ENCODE measurements around the gene DCUN1D3.

Gene DCUN1D3

DNA sequence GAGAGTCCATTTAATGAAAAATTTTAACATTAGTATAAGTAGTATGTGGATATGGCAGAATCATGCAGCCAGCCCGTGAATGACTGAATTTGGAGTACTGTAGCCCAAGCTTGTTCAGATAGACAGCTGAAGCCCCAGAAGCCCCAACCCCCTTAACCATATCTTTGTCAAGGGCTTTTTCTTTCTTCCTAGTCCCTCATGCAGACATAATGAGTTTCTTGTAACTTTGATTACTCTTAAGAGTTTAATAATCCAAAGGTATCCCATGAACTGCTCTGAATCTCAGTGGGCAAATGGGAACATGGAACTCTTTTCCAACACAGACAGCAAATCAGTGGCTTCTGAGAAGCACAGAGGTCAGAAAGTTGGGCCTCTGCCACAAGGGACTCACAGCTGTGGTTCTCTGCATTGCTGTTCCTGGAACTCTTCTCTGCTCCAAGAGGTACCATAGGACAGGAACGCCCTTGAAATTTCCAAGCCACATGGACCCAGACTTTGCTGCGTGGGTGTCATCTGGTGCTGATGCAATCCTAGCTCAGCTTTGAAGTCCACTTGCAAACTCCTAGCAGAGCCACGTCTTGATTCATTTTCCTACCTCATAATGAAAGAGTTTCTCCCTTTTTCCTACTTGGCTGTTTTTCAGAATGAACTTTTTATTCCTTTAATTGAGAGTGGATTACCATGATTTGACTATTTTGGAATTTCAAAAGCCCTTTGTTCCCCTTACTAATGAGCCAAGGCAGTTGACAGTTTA, 18.5 kb upstream of the DCUN1D3 start:
- DNase-seq, result no peak

DNA sequence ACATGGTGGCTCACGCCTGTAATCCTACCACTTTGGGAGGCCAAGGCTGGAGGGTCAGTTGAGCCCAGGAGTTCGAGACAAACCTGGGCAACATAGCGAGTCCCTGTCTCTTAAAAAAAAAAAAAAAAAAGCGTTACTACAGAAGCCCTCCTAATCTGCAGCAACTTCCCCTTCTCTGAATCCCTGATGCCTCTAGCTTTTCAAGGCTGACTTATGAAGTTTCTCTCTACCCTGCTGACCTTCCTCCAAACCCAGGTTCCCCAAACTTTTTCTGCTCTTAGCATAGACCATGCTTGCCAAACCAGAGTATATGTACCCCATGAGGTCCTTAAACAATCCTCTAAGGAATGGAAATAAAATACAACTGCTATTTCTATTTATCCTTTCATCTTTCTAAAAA, 16.8 kb upstream of the DCUN1D3 start:
- DNase-seq, result no peak

DNA sequence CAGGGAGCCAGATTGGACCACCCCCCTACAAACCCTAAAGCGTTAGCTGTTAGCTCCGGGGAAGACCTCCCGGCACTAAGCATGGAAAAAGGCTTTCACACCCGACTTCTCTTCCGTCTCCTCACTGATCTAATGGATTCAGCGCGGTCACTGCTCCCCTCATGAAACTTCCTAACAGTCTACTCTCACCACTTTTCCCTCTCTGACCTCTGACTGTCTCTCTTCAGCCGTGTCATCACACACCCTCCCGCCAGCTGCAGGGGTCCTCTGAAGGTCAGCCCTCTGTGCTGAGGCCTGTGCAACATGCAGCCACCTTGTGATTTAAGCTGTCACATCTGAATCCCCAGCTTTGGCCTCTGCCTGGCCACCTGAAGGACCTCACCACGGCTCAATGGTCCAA, 16.1 kb upstream of the DCUN1D3 start:
- DNase-seq, result no peak

DNA sequence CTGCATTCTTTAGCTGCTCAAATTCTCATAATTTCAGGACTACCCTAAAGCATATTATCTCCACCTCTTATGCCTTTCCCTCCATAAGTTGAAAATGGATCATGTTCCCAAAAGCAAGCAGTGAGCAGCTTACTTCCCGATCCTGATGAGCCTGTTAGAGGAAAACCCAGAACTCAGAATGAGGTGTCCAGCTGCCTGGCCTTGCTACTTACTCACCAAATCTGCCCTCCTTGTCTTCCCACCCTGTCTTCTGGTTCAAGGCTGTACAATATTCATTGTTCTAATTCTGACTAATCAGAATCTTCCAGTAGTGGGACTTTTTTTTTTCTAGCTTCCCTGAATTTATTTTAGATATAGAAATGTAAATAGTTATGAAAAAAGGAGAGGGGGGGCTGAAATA, 11.2 kb upstream of the DCUN1D3 start:
- DNase-seq, result no peak

DNA sequence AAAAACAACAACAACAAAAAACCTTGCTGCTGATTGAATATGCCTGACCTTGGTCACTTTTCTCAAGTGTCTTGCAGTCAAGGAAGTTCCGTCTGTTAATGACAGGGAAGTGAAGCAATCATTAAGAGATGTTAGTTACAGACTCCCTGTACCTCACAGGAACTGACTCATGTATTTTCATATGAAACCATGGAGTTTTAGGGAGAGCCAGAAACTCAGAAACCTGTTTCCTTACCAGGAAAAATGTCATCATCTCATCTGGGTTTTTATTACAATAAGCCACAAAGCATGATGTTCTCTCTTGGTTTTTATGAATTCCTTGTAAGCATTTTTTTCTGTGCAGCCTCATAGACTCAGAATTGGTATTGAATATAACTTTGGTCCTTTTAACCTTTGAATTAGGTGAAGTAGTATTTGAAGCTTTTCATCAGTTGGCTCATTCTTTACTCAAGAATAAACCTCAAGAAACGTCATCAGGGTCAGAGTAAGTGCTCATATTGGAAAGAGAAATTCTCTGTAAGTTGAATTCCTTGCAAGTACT, 10.7 kb upstream of the DCUN1D3 start:
- peak; percentile 35 for DNase-seq

DNA sequence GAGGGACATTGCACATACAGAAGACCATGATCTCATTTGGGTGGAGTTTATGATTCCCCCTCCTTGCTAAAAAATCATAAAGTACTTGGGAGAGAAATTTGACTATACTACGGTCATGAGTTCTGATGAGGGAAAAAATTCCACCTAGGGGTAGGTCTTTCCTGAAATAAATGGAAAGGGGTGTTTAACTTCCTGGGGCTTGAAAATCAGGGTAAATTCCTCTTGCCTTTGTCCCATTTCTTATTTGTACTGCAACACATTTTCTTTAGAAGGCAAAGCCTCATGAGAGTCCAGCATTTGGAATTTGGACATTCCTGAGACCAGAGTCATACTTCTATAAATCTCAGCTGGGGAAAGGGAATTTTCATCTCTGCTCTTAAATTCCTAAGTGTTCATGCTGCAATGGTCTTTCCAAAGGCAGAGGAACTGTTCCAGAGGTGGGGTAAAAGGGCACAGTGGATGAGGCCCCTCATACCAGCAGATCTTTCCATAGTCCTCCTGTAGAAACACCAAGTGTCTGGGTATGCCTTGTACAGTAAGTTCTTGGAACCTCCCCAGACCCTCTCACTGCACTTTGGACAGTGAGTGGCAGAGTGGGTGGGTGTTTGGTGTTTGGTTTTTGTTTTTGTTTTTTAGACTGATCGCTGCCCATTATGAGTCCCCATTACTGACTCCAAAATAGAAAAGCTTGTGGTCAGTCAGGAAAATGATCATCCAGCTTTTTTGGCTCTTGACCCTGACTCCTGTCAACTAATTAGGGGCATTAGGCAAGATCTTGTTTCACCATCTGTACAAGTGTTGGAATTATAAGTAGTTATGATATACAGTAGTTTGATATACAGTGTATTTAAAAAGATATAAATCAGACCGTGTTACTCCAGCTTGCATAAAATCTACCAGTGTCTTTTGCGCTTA, 6.4 kb upstream of the DCUN1D3 start:
- no peak for DNase-seq

DNA sequence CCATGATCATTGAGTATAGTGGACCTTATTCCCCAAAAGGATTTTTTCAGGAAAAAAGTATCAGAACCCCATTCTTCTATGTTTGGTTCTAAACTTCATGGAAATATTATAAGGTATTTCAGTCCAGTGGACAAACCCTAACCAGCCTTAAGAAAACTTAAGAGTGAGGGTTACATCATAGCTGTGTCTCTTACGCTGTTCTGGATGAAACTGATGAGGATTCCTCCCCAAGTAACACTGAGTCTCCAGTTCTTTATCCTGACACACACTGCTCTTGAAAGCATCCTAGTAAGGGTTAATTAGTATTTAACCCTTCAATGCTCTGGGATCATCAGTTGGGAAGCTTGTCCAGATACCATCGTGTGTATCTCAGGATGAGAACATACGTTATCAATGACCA, 5.4 kb upstream of the DCUN1D3 start:
- no peak for DNase-seq

DNA sequence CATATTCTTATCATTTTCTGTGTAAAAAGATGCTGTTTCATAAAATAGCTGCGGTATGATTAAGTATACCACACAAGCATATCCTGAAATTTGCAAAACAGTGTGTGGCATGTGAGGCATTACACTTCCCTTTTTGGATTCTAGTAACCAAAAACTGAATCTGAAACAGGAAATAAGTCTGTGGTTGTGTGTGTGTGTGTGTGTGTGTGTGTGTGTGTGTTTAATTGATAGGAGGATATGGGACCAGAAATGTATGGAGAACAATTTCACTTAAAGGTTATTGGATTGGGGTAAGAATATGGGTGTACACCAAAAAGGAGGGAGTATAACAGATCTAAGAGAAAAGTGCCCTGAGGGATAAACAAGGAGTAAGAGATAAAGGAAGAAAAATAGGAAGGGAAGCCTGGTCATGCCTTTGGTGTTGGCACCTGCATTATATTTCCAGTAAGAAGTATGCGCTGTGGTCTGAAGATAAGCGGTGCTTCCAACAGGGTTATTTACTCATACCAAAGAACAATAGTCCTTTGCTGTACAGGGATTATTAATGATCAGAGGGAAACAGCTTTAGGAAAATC, 4.4 kb upstream of the DCUN1D3 start:
- peak; percentile 73 for DNase-seq

DNA sequence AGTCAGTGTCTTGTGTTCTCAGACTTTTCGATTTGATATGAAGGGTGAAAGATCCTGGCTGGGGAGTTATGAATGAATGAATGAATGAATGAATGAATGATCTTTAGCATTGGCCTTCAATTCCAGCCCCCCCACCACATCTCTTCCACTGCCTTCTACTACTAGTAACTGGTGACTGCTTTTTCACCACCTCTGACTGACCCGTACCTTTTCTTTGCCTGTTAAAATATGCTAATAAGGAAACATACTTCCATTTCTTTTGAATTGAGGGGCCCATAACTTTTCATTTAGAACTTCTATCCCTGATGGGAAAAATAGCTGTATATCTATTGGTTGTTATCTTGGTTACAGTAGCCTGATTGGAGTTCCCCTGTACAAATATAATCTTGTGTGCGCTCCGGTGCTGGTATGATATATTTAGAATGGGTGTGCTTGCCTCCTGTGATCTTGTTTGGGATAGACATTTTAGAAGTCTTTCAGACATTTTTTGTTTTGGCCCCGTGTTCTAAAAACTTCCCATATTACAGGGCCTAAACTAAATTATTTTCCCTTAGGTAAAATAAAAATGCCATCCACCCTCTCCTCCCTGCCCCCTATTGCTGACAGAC, 3.8 kb upstream of the DCUN1D3 start:
- DNase-seq, result no peak

DNA sequence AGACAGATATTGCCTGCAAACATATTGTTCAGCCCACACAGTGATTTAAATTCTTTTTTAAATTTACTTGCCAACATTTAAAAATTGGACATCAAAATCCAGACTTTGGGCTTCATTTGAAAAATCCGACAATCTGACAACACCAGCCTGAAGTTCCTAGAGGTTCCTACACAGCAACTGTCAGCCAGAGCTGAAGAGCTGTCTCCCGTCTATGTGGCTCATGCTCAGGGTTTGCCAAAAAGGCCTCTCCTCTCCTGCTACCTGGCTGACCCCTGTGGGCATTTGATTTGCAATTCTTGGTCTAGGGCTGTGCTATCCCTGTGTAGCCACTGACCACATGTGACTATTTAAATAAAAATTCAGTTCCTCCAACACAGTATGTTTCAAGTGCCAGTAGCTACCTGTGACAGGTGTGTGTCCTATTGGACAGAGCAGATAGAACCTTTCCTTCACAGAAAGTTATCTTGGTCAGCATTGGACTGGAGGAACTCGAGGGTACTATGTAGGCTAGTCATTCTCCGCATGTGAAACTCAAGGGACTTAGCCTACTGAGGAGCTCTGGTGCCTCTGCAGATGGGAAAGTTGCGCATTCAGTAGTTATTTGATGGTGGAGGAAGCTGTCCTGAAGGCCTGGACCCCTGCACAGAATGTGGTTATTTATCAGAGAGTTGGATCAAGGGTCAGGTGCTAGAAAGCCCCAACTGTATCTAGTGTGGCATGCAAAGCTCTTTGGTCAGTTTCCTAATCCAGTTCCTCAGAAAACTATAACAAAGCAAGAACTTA, 3.1 kb upstream of the DCUN1D3 start:
- DNase-seq, result peak; percentile 30

DNA sequence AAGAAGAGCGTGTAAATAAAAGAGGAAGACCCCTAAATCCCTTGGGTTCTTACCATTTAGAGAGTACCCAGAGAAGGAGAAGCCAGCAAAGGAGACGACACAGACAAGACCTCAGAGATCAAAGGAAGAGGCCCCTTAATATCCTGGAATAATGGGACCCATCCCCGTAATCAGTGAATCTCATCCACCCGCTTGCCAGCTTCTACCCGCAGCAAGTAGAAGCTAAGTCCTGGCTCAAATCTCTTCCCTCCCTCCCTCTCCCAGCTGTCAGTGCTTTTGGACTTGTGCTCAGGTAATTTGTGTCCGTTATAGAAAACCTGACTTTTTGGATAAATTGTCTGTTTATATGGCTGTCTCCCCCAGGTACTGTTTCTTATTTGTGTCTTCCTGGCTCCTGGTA, 2.3 kb upstream of the DCUN1D3 start:
- DNase-seq, result no peak

DNA sequence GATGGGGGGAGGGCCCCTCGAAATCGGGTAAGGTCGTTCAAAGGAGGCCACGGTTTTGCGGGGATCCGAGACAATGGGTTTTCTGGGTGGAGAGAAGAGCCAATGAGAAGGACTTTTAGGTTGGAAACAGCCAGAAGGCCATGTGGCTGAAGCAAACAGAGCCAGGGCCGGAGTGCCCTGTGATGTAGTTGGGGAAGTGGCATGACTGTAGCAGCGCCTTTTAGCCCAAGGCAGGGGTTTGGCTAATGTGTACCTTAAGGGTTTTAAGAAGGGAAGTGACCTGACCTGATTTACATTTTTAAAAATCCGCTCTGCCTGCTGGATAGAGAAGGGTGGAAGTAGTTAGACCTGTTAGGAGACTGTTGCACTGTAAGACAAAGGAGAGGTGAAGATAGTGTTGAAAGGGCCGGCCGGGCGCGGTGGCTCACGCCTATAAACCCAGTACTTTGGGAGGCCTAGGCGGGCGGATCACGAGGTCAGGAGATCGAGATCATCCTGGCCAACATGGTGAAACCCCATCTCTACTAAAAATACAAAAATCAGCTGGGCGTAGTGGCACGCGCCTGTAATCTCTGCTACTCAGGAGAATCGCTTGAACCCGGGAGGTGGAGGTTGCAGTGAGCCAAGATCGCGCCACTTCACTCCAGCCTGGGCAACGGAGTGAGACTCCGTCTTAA, 1.4 kb upstream of the DCUN1D3 start:
- DNase-seq, result peak; percentile 51

DNA sequence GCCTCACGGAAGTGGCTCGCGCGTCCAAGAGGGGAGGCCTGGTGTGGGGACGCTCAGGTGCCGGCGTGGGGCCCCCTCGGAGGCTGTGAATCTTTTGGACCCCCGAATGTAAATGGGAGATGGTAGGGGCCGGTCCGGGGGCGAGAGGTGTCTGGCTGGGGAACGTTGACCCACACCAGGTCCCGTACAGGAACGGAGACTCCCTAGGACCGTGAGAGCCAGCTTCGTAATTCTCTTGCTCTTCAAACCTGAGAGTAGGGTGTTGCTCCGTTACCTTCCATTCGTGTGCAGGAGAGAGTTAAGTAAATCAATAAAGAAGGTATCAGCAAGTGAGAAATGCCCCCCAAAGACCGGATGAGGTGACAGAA, 894 bp upstream of the DCUN1D3 start:
- DNase-seq, result no peak

DNA sequence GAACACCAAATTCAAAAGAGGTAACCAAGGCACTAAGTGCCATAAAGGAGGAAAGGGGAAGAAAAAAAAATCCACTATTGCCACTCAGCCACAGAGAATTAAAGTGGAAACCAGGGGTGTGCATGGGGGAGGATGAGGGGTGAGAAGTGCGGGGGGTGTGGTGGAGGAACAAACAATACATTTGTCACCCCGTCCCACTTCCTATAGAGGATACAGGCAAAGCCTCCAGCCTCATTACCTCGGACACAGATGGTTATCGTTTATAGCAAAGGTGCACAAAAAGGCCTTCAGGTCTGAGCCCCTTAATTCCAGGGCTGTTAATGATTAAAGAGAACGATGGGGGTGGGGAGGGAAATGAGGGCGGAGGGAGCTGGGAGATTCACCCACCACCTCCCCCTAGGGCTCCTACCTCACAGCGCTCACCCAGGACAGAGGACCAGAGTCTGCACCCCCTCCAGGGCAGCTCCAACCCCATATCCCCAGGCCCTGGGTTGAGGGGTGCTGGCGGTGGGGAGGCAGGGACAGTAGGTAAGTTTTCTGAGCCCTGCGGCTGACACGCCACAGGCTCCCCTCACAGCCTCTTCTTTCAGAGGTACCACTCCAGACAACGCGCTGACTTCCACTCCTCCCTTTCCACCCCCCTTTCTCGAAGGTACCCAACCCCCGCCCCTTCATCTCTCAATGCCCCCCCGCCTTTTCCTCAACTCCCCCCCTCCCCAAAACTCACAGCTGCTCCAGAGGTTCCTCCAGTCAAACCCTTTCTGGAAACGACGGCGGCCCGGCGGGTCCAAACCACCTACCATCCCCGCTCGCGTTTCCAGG, 470 bp downstream of the DCUN1D3 start:
- no peak for DNase-seq

DNA sequence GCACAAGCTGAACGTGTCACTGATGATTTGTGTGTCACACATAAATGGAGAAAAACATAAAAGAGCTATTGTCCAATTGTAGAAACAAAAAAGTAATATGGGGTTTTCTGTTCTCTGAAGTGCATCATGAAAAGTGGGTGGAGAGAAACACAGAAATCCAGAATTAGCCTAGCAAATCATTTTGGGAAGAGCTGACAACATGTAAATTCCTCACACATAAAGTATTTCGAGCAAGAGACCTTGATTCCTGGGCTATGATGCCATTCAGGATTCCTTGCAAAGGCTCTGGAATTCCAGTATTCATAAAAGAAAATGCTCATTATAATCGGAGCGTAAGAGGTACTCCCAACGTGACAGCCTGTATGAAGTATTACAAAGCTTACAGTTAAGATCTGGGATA, 1.1 kb downstream of the DCUN1D3 start:
- DNase-seq, result no peak

DNA sequence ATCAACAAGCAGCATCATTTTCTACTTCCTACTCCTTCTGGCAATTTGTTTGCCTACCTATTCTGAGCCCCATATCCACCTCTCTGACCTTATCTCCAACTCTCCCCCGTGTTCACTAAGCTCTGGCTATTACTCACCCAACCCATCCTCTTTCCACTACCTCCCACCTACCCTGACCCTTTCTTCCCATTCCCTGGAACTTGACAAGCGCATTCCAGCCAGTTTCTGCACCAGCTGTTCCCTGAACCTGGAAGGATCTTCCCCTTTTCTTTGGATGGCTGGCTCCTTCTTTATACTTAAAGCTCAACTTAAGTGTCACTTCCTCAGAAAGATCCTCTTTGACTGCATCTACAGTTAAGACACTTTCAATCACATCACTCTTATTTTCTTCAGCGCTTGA, 2.2 kb downstream of the DCUN1D3 start:
- no peak for DNase-seq

DNA sequence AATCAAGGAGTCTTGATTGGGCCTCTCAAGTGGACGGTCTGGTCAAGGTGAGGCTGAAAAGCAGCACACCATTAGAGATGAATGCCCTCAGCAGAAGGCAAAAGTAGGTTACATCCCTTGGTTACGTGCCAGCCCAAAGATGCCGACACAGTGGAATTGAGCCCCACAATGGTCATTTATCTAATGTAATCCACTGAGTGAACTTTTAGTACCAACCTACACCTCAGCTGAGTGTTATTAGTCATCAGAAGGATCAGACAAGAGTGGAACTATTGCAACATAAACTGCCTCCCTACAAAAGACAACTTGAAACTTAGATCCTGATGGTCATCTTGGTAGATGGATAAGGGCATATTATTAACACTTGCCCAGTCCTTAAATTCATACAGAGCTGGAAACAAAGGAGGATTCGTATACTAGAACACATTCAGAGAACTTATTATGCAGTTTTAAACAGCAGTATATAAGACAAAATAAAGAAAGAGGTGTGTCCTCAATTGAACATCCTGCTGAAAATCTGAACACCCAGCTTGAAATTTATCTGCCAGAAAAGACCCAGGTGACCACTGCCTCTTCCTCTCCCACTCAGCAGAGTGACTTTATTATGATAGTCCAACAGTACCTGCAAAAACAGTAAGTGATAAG, 2.8 kb downstream of the DCUN1D3 start:
- no peak for DNase-seq

DNA sequence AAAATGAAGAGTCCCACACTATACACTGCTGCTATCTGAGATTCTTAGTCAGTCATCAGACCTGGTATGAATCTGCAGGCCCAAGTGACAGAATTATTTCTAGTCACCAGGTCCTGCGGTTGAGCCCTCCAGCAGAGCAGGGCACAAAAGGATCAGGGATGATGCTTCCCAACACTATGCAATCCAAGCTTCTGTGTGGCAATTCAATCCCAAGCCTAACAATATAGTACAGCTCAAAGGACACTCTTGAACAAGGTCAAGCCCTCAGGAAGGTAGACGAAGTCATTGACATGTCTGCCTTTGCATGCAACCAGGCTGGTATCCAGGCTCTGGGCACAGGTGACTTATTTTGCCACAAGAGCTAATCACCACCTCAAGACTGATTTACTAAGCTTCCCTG, 5.8 kb downstream of the DCUN1D3 start:
- DNase-seq, result no peak

DNA sequence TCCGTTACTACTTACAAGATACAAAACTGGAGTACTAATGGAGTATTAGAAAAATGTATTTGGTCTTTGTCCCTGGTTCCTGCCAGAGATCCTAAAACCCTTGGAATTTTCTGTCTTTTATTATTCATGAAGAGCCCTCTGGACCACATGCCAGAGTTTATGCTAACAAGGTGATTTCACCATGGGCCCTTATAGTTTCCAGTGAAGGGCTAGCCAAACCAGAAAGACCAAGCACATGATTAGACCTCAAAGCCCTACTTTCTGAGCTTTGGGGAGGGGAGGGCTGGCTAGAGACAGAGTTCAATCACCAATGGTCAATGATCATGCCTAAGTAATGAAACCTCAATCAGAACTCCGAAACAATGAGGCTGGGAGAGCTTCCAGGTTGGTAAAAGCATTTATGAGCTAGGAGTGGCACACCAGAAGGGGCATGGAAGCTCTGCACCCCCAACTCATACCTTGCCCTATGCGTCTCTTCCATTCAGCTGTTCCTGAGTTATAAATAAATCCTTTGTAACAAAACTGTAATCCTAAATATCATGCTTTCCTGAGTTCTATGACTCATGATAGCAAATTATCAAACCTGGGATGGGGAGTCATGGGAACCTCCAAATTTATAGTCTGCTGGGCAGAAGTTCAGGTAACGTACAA, 10.4 kb downstream of the DCUN1D3 start:
- DNase-seq, result no peak

DNA sequence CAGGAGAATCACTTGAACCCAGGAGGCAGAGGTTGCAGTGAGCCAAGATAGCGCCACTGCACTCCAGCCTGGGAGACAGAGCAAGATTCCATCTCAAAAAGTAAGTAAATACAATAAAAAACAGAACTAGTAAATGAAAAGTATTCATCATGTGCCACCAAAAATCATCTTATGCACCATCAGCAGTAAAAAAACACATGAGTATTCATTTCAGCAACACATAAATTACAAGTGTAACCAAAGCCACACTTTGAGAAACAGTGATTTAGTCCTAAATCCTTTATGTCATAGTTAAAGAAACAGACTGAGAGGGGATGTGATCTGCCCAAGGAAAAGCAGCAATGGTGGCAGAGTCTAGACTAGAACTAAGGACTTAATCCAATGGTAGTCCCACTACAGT, 13.0 kb downstream of the DCUN1D3 start:
- no peak for DNase-seq
